Right lobe of liver (tissue), 4 donors: ENCODE results near the gene KAZN.

Source experiments
- POLR2A ChIP-seq: fragments of 450-650 bp; IDR thresholded peaks from one replicate; pipeline ENCODE4 v1.6.1; 2017; ENCODE audit warnings: antibody characterized with exemption, mild to moderate bottlenecking
- TF ChIP-seq, protein P1 (sequence below), 4 donors: fragments of 200-600 bp in 3 of 4; fragments of 450-650 bp in 1 of 4; IDR thresholded peaks; one replicate each; pipeline versions ENCODE4 v1.5.1 to v1.8.0; 2016 to 2022; ENCODE audit warnings: antibody characterized with exemption in 4 of 4, mild to moderate bottlenecking in 2 of 4
- donor health status: DM: no; HTN: no; CAD: no.
- donor health status: DM: no; HTN: no; CAD: no.
- donor health status: DM: no; HTN: yes; CAD: no.

DNA sequence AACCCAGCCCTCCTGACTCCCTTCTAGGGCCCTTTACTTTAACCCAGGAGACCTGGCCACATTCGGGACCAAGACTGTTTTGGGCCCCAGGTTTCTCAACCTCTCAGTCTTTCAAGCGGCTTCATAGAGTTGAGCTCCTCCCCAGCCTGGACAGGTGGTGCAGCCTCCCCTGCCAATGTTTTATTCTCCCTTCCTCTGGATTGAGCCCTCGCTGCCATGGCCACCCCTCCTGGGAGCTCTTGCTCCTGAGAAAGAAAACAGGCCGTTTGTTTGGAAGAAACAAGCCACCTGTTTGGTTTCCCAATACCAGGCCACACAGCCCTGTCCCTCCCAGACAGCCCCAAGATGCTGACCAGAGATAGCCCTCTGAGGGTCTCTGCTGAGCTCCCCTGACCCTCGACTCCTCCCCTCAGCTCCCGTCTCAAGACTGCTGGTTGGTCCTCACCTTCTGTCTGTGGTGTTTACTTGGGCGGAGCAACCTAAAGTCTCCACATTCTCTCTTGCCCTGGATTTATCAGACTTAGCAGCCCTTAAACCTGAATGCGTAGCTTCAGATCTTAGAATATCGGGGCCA is 558.4 kb downstream of the KAZN start:
- TF ChIP-seq, protein P1, sequence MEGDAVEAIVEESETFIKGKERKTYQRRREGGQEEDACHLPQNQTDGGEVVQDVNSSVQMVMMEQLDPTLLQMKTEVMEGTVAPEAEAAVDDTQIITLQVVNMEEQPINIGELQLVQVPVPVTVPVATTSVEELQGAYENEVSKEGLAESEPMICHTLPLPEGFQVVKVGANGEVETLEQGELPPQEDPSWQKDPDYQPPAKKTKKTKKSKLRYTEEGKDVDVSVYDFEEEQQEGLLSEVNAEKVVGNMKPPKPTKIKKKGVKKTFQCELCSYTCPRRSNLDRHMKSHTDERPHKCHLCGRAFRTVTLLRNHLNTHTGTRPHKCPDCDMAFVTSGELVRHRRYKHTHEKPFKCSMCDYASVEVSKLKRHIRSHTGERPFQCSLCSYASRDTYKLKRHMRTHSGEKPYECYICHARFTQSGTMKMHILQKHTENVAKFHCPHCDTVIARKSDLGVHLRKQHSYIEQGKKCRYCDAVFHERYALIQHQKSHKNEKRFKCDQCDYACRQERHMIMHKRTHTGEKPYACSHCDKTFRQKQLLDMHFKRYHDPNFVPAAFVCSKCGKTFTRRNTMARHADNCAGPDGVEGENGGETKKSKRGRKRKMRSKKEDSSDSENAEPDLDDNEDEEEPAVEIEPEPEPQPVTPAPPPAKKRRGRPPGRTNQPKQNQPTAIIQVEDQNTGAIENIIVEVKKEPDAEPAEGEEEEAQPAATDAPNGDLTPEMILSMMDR (IDR thresholded peaks at IDR 0.05): no peak
- no peak for TF ChIP-seq POLR2A
